GM12864 (cell line): ENCODE data around the gene GALNT17.

Experiments used
- DNase-seq: peaks from one replicate; pipeline ENCODE4 v3.0.0-alpha.2; 2011; ENCODE audit warnings: low read depth
- H3K4me3 ChIP-seq: 2 replicates; pipeline ENCODE4 v1.5.1; 2011; ENCODE audit warnings: mild to moderate bottlenecking, low read depth, low read length, control low read depth
- TF ChIP-seq, protein P1 (sequence below): IDR thresholded peaks from 2 replicates; pipeline ENCODE4 v1.5.1; 2011; ENCODE audit warnings: low read depth, mild to moderate bottlenecking, moderate library complexity, low read length, control low read depth, inconsistent platforms; ENCODE audit errors: missing control alignments

Gene GALNT17

DNA sequence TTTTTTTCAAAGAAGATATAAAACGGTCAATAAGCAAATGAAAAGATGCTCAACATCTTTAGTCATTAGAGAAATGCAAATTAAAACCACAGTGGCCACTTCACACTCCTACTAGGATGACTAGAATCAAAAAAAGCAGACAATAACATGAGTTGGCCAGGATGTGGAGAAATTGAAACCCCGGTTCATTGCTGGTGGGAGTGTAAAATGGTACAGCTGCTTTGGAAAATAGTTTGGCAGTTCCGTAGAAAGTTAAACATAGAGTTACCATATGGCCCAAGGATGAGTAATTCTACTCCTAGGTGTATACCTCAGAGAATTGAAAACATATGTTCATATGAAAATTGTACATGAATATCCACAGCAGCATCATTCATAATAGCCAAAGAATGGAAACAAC lies 573.3 kb downstream of the GALNT17 start:
- no peak overlapping the region for H3K4me3 ChIP-seq
- DNase-seq, result no peak
- TF ChIP-seq, protein P1, sequence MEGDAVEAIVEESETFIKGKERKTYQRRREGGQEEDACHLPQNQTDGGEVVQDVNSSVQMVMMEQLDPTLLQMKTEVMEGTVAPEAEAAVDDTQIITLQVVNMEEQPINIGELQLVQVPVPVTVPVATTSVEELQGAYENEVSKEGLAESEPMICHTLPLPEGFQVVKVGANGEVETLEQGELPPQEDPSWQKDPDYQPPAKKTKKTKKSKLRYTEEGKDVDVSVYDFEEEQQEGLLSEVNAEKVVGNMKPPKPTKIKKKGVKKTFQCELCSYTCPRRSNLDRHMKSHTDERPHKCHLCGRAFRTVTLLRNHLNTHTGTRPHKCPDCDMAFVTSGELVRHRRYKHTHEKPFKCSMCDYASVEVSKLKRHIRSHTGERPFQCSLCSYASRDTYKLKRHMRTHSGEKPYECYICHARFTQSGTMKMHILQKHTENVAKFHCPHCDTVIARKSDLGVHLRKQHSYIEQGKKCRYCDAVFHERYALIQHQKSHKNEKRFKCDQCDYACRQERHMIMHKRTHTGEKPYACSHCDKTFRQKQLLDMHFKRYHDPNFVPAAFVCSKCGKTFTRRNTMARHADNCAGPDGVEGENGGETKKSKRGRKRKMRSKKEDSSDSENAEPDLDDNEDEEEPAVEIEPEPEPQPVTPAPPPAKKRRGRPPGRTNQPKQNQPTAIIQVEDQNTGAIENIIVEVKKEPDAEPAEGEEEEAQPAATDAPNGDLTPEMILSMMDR, result no peak

DNA sequence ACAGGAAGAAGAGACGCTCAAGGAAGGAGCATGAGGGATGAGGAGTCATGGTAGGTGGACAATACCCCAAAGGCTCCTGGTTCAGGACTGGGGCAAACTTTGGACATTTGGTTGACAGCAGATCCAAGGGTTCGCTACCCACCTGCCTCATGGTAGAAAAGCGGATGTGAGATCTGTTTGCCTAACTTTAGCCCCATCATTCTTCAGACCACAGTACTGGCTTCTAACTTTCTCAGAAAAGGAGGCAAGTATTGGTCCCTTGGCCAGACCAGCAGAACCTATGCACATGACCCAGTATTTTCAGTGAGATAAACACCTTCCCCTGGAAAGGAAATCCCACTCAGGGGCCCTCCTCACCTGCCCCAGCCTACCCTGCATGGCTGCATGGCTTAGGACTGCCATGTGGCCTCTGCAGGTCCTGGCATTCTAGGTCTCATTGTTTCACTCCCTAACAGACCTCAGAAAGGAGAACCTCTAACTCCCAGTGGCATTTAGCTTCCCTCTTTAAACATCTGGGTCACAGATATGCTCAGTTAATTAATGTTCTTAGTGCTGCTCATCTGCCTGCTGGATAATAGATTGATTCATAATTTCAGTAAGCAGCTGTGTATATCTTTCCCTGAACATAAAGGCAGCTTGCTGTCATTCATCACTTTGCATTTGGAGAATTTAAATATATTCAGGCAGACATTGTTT lies 574.1 kb downstream of the GALNT17 start:
- TF ChIP-seq, protein P1, result no peak
- no peak overlapping the region for H3K4me3 ChIP-seq
- no peak for DNase-seq

DNA sequence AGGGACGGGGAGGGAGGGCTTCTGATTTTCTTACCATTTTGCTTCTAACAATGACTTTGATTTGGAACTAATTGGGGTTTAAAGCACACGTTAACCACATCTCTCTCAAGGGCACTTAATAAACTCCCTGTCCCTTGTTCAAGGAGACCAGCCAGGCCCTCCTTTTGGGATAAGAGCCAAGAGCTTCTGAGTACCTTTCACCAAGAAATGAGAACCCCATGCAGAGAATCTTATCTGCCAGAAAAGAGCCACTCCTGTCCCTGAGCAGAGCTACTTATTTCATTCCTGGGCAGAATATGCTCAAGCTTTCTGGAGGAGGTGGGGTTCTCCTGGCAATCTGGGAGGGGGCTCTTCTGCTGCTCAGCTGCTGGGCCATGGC lies 574.6 kb downstream of the GALNT17 start:
- DNase-seq, result no peak
- TF ChIP-seq, protein P1, result no peak
- H3K4me3 ChIP-seq, result no peak overlapping the region

DNA sequence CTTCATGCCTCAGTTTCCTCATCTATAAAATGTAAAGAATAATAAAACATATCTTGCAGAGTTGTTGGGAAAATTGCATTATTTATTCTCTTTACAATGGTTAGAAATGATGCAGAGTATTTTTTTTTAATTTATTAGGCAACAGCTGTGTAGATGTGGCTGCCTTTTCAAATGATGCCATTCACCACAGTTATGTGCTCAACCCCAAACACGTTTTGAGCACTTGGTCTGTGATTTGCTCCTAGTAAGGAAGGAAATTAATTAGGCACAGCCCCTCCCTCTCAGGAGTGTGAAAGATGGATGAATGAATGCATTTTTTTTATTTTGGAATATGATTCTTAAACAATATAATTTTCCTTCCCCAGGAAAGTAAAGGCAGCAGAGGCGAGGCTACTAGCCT lies 575.1 kb downstream of the GALNT17 start:
- TF ChIP-seq, protein P1, result no peak
- H3K4me3 ChIP-seq, result no peak overlapping the region
- no peak for DNase-seq

DNA sequence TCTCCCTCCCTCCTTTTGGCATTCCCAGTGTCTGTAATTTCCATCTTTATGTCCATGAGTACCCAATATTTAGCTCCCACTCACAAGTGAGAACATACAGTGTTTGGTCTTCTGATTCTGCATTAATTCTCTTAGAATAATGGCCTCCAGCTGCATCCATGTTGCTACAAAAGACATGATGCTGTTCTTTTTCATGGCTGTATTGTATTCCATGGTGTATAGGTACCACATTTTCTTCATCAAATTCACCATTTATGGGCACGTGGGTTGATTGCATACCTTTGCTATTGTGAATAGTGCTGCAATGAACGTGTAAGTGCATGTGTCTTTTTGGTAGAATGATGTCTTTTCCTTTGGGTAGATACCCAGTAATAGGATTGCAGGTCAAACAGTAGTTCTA lies 576.8 kb downstream of the GALNT17 start:
- TF ChIP-seq, protein P1, result no peak
- DNase-seq, result no peak
- H3K4me3 ChIP-seq, result no peak overlapping the region

DNA sequence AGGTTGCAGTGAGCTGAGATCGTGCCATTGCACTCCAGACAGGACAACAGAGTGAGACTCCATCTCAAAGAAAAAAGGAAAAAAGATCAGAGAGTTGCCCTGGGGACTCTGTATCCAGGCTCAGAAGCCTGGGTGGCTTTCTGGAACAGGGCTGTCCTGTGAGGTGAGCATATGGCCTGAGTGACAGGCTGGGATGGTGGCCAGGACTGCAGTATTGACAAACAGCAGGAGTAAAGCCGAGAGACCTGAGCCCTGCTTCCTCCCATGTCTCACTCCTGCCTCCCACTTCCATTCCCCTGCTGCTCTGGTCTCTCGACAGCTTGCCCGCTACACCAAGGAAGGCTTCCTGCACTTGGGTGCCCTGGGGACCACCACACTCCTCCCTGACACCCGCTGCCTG lies 578.5 kb downstream of the GALNT17 start:
- TF ChIP-seq, protein P1, result no peak
- no peak for DNase-seq
- no peak overlapping the region for H3K4me3 ChIP-seq

DNA sequence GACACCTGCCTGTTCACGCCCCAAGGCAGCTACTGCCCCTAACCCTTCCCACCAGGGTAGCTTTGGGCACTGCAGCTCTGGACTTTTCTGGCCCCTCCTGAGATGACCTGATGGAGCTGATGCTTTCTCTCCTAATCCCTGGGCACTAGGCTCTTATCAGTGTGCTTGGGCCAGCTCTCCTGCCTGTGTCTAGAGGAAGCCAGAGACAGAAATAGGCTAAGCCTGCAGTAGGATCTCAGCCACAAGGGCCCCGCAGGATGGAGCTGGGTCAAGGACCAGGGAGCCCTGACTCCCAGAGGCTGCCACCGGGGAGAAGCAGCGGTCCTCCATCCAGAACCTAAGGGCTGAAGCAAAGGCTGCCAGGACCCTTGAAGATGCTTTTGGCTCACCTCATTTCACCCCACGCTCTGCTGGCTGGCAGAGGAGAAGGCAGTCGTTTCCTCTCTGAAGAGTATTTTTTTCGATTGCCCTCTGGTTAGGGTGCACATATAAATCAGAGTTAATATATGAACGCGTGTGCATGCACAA lies 580.8 kb downstream of the GALNT17 start:
- DNase-seq, result no peak
- TF ChIP-seq, protein P1, result no peak
- H3K4me3 ChIP-seq, result no peak overlapping the region
